MCF 10A (cell line): ENCODE data around the gene GPR146. TPM values are rescaled to one million over a fixed set of nuclear protein-coding genes. Genes with fewer than 3 reads are reported as not detected.

Experiments used
- BruUV-seq: library from RNA; stranded (reverse); fragments of 400-500 nt; replicated peaks from 2 replicates; lab custom pipeline; 2021; lab: Mats Ljungman, UMichigan
- CTCF ChIA-PET: fragments of 300-600 bp; sonication (Branson Sonifier 250); formaldehyde crosslinking; extraction: SDS; loops from one replicate; lab custom pipeline; 2021; ENCODE audit warnings: antibody characterized with exemption, inconsistent platforms; lab: Yijun Ruan, JAX
- POLR2A ChIA-PET: fragments of 300-600, 350-650 bp; sonication (Branson Sonifier 250); formaldehyde crosslinking; extraction: SDS; loops from one replicate; lab custom pipeline; 2020; ENCODE audit warnings: antibody characterized with exemption, inconsistent platforms; lab: Yijun Ruan, JAX
- DNase-seq: peaks from one replicate; pipeline ENCODE4 v3.0.0-alpha.2; 2018; ENCODE audit not compliant: unreplicated experiment
- H3K27ac Mint-ChIP-seq: one replicate; pipeline ENCODE4 v1.8.0; 2022; ENCODE audit warnings: mild to moderate bottlenecking, low read depth, mixed read lengths; ENCODE audit not compliant: unreplicated experiment
- H3K27me3 Mint-ChIP-seq: one replicate; pipeline ENCODE4 v1.8.0; 2022; ENCODE audit warnings: mixed read lengths; ENCODE audit not compliant: insufficient read depth, unreplicated experiment
- H3K36me3 Mint-ChIP-seq: one replicate; pipeline ENCODE4 v1.8.0; 2022; ENCODE audit warnings: mild to moderate bottlenecking, moderate library complexity, mixed read lengths; ENCODE audit not compliant: insufficient read depth, unreplicated experiment
- H3K4me1 Mint-ChIP-seq: one replicate; pipeline ENCODE4 v1.8.0; 2022; ENCODE audit warnings: mixed read lengths; ENCODE audit not compliant: insufficient read depth, unreplicated experiment
- H3K4me3 Mint-ChIP-seq: one replicate; pipeline ENCODE4 v1.8.0; 2022; ENCODE audit warnings: mild to moderate bottlenecking, moderate library complexity, mixed read lengths; ENCODE audit not compliant: unreplicated experiment
- H3K9me3 Mint-ChIP-seq: one replicate; pipeline ENCODE4 v1.8.0; 2022; ENCODE audit warnings: mixed read lengths; ENCODE audit not compliant: unreplicated experiment
- CTCF ChIP-seq: fragments of 200-600 bp; IDR thresholded peaks from one replicate; pipeline ENCODE4 v1.8.0; 2022; ENCODE audit warnings: antibody characterized with exemption, mild to moderate bottlenecking; ENCODE audit not compliant: unreplicated experiment
- intact Hi-C: fragments of 100-400 bp; cut with micrococcal nuclease; formaldehyde crosslinking; loops from 2 replicates; pipeline ENCODE4 v1.14.1; 2022
- total RNA-seq: library from RNA; stranded (reverse); gene quantifications from 2 replicates; pipeline ENCODE4 v1.2.3, GENCODE V29; 2022

GPR146 gene
- total RNA-seq, 1 experiment from 2014 or later, result not detected

- Mint-ChIP-seq H3K4me3 (no peak overlapping the region), H3K4me1 (peaks cover 13% of the 10 kb centered on the region), H3K36me3 (peaks cover 30% of the 10 kb centered on the region), H3K27me3 (no peaks in the 10 kb centered on the region), H3K27ac (no peak overlapping the region), H3K9me3 (no peaks in the 10 kb centered on the region)
- intact Hi-C loops, result no loop called here
- CTCF ChIA-PET, result interaction anchor here (1.7 kb wide), 1 partner anchor 31 kb away, joined by 6 read pairs; no protein-coding TSS in a partner anchor
- BruUV-seq, result no TSS peak
- POLR2A ChIA-PET, result no interaction called here
- no peak for TF ChIP-seq CTCF
- no peak for DNase-seq
Measured at GRCh38 chr7:1024331-1024841, 20.0 kb upstream of the GPR146 start.

GRCh38 chr7:1024876-1025742 lies 19.2 kb upstream of the GPR146 start:
- Mint-ChIP-seq H3K9me3 (no peaks in the 10 kb centered on the region), H3K4me1 (peaks cover 16% of the 10 kb centered on the region), H3K27me3 (no peaks in the 10 kb centered on the region), H3K4me3 (no peak overlapping the region), H3K36me3 (peaks cover 30% of the 10 kb centered on the region), H3K27ac (no peak overlapping the region)
- POLR2A ChIA-PET, result interaction anchor here (0.6 kb wide), 1 partner anchor 135 kb away, joined by 3 read pairs; the partner anchor contains the start of gene ZFAND2A
- intact Hi-C loops, result no loop called here
- TF ChIP-seq CTCF, result no peak
- BruUV-seq, result no TSS peak
- no peak for DNase-seq
- CTCF ChIA-PET, result interaction anchor here (0.6 to 1.7 kb wide), 2 partner anchors 32 to 70 kb away, joined by 3 to 6 read pairs; no protein-coding TSS in a partner anchor

GRCh38 chr7:1025743-1026581 lies 18.4 kb upstream of the GPR146 start:
- CTCF ChIA-PET, result interaction anchor here (0.6 to 1.7 kb wide), 4 partner anchors 16 to 76 kb away, joined by 3 to 6 read pairs (median 3); no protein-coding TSS in a partner anchor
- TSS peak; percentile 43 for BruUV-seq
- no peak for DNase-seq
- Mint-ChIP-seq H3K27ac (no peak overlapping the region), H3K4me3 (no peak overlapping the region), H3K4me1 (peaks cover 17% of the 10 kb centered on the region), H3K36me3 (peaks cover 30% of the 10 kb centered on the region), H3K27me3 (no peaks in the 10 kb centered on the region), H3K9me3 (no peaks in the 10 kb centered on the region)
- intact Hi-C loops, result no loop called here
- POLR2A ChIA-PET, result interaction anchor here (0.6 to 1.6 kb wide), 3 partner anchors 19 to 134 kb away, joined by 3 to 5 read pairs (median 5); partner anchors contain the start of genes GPR146 and ZFAND2A
- TF ChIP-seq CTCF, result no peak
